IPS-20b (cell line): ENCODE results near the gene FHIT.

Source experiments
- H3K27ac ChIP-seq: one replicate; pipeline ENCODE4 v1.5.1; 2013; ENCODE audit warnings: low read length
- H3K27me3 ChIP-seq: 2 replicates; pipeline ENCODE4 v1.6.1; 2013; ENCODE audit warnings: mild to moderate bottlenecking, low read length, inconsistent platforms; ENCODE audit not compliant: insufficient read depth
- H3K36me3 ChIP-seq: 2 replicates; pipeline ENCODE4 v1.6.1; 2013; ENCODE audit warnings: low read depth, mild to moderate bottlenecking, inconsistent platforms, low read length, moderate library complexity; ENCODE audit not compliant: insufficient read depth
- H3K4me1 ChIP-seq: 2 replicates; pipeline ENCODE4 v1.6.1; 2013; ENCODE audit warnings: mild to moderate bottlenecking, control low read depth, inconsistent platforms, low read length, moderate library complexity; ENCODE audit not compliant: insufficient read depth
- H3K4me3 ChIP-seq: 2 replicates; pipeline ENCODE4 v1.5.1; 2013; ENCODE audit warnings: mild to moderate bottlenecking, low read length, inconsistent platforms
- H3K9ac ChIP-seq: 2 replicates; pipeline ENCODE4 v1.6.1; 2013; ENCODE audit warnings: low read depth, mild to moderate bottlenecking, inconsistent platforms, low read length, moderate library complexity
- H3K9me3 ChIP-seq: 2 replicates; pipeline ENCODE4 v1.6.1; 2013; ENCODE audit warnings: mild to moderate bottlenecking, low read depth, low read length, inconsistent platforms; ENCODE audit not compliant: insufficient read depth

FHIT gene

DNA sequence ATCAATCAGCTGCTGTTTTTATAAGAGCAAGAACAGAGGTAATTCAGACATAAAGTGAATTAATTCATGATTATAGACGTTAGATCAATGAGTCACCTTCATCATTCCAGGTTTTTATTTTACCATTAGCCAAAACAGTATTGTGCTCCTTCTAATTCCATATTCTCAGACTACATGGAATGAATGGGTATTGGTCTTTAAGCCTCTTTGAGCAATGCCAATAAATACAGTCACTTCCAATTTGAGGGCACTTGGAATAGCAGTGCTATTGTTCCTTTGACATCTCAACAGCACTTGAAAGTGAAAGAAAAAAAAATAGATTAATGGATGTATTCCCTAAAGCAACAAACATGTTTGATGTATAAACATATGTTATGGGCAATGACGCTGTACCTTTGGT is 1370.5 kb downstream of the FHIT start:
- H3K27me3 ChIP-seq = no peaks in the 10 kb centered on the region
- no peak overlapping the region for H3K27ac ChIP-seq
- H3K9me3 ChIP-seq = no peaks in the 10 kb centered on the region
- H3K9ac ChIP-seq = no peak overlapping the region
- H3K4me3 ChIP-seq = no peak overlapping the region
- no peaks in the 10 kb centered on the region for H3K4me1 ChIP-seq
- no peaks in the 10 kb centered on the region for H3K36me3 ChIP-seq

DNA sequence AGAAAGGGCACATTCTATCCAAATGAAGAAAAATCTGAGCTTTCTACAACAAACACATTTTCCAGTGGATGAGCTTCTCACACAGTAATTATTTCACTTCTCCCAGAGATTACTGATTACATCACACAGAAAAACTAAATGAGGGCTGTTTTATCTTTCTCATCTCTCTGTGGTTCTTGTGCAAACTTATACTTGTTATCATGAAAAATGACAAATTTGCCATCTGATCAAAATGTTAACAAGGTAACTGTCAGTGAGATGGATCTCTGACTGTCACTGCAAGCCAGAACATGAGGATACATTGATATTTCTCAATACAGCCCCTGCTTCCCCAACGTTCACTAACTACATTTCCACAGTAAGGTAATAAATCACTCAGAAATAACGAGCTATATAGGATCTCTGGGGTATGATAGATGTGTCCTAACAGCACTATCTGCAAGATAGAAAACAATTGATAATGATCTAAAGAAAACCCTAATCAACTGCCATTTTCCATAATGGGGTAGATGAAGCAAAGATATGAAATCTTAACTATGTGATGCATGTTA is 1372.1 kb downstream of the FHIT start:
- Histone ChIP-seq H3K4me1 (no peaks in the 10 kb centered on the region), H3K27me3 (no peaks in the 10 kb centered on the region), H3K36me3 (no peaks in the 10 kb centered on the region), H3K9me3 (no peaks in the 10 kb centered on the region), H3K27ac (no peak overlapping the region), H3K9ac (no peak overlapping the region), H3K4me3 (no peak overlapping the region)

DNA sequence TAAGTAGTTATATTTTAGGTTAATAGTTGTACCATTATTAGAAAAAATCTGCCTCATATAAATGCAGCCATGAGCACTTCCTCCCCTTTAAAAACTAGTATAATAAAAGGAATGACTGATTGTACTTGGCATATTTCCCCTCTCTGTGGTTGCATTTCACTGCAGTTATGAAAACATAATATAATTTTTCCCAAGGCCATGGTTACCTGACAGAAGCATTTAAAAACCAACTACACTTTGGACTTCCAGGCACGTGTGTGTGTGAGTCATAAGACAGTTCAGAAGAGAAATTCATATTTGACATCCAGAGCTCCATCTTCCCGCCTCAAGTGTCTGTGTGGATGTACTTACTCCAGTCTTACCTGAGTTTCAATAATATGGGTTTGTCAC is 1373.2 kb downstream of the FHIT start:
- H3K4me3 ChIP-seq = no peak overlapping the region
- H3K36me3 ChIP-seq = no peaks in the 10 kb centered on the region
- H3K9me3 ChIP-seq = no peaks in the 10 kb centered on the region
- no peaks in the 10 kb centered on the region for H3K27me3 ChIP-seq
- H3K4me1 ChIP-seq = no peaks in the 10 kb centered on the region
- no peak overlapping the region for H3K27ac ChIP-seq
- H3K9ac ChIP-seq = no peak overlapping the region

DNA sequence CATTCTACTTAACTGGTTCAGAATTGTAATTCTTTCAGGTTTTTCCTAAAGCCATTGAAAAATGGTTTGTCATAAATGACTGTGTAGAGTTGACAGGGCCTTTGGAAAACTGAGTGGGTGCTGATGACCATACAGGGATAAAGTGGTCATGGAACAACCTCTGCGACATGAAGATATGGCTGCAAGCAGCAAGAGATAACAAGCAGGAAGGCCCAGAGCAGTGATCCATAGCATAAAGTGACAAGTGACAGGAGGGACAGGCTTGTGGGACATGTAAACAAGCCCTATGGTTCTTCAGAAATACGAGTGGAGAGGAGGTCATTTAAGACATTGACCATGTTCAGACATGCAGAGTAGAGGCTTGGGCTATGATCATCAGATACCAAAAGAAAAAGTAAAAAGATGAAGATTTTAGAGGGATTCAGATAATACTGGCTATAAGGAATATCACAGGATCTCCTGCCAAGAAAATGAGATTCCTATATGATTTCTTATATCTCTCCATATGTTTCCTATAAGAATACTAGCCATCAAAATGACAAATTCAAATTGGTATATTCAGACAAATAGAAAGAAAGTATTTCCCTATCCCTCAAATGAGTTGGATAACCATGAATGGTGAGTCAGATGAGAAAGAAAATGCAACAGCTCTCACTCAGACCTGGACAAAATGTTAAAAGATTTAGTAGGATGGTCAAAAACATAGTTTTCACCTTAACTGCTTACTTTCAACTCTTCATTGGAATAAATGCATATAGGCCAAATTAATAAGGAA is 1373.8 kb downstream of the FHIT start:
- H3K9ac ChIP-seq = no peak overlapping the region
- H3K4me1 ChIP-seq = no peaks in the 10 kb centered on the region
- no peaks in the 10 kb centered on the region for H3K27me3 ChIP-seq
- H3K27ac ChIP-seq = no peak overlapping the region
- H3K4me3 ChIP-seq = no peak overlapping the region
- no peaks in the 10 kb centered on the region for H3K36me3 ChIP-seq
- H3K9me3 ChIP-seq = no peaks in the 10 kb centered on the region

- H3K27me3 ChIP-seq = no peaks in the 10 kb centered on the region
- H3K9ac ChIP-seq = no peak overlapping the region
- H3K27ac ChIP-seq = no peak overlapping the region
Observed at GRCh38 chr3:59876533-59877062, 1374.7 kb downstream of the FHIT start.

GRCh38 chr3:59873576-59874230 is 1377.5 kb downstream of the FHIT start:
- Histone ChIP-seq H3K27ac (no peak overlapping the region), H3K9me3 (no peaks in the 10 kb centered on the region), H3K4me3 (no peak overlapping the region), H3K36me3 (no peaks in the 10 kb centered on the region), H3K4me1 (no peaks in the 10 kb centered on the region), H3K9ac (no peak overlapping the region), H3K27me3 (no peaks in the 10 kb centered on the region)

More at GRCh38 chr3:59876533-59877062, 1374.7 kb downstream of the FHIT start:
- Histone ChIP-seq H3K9me3 (no peaks in the 10 kb centered on the region), H3K4me1 (no peaks in the 10 kb centered on the region), H3K4me3 (no peak overlapping the region), H3K36me3 (no peaks in the 10 kb centered on the region)

GRCh38 chr3:59872128-59872527 is 1379.1 kb downstream of the FHIT start:
- no peaks in the 10 kb centered on the region for H3K4me1 ChIP-seq
- no peaks in the 10 kb centered on the region for H3K27me3 ChIP-seq
- H3K4me3 ChIP-seq = no peak overlapping the region
- no peak overlapping the region for H3K9ac ChIP-seq
- H3K36me3 ChIP-seq = no peaks in the 10 kb centered on the region
- no peaks in the 10 kb centered on the region for H3K9me3 ChIP-seq
- no peak overlapping the region for H3K27ac ChIP-seq

DNA sequence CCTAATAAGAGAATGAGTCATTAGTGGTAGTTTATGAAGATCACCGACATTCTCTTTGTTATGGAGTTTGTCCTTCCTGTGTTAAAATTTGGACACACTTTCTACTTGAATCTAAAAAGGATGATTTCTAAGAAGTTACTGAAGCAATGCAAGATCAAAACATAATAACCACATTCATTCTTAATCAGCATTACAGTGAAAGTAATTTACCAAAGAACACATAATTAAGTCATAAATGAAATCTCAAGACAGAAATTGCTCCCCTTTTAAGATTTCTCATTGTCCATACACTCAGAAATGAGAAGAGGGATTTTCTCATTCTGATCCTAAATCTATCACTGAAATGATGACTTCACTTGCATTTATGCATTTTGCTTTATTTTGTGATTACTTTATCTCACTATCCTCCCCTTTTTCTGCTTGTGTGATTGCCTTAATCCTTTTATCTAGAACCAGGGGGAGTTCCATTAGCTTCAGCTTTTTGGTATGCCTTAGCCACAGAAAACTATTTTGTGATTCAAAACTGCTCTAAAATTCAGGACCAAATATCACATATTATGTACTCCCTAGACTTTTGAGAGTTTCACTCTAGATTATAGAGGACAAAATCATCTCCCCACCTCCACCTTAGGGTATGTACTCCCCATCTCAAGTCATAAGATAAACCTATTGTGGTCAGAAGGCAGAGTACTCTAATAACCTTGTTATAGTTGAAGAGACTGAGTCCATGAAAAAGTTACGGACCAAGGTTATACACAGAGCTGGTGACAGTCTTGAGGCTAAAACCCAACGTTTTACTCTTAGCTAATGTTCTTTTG is 1383.9 kb downstream of the FHIT start:
- Histone ChIP-seq H3K9me3 (no peaks in the 10 kb centered on the region), H3K27ac (no peak overlapping the region), H3K9ac (no peak overlapping the region), H3K4me1 (no peaks in the 10 kb centered on the region), H3K36me3 (no peaks in the 10 kb centered on the region), H3K27me3 (no peaks in the 10 kb centered on the region), H3K4me3 (no peak overlapping the region)

- Histone ChIP-seq H3K9me3 (no peaks in the 10 kb centered on the region), H3K27ac (no peak overlapping the region), H3K4me1 (no peaks in the 10 kb centered on the region), H3K9ac (no peak overlapping the region), H3K27me3 (no peaks in the 10 kb centered on the region), H3K4me3 (no peak overlapping the region), H3K36me3 (no peaks in the 10 kb centered on the region)
Observed at GRCh38 chr3:59866076-59866475, 1385.2 kb downstream of the FHIT start.

DNA sequence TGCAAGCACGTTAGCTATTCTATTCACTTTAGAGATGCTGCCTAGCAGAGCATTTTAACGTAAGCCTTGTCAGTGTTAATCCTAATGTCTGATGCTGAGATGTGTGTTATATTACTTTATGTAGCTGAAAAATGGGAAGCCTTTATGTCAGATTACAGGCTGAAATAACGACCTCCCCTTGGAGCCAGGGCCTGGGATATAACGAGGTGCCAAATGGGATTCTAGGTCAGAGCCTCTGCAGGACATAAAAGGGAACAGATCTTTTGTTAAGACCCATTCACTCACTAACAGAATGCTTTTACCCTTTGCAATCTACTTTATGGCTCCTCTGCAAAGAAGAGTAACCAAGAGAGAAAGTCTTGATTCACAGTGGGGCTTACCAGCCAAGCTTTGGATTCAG is 1385.9 kb downstream of the FHIT start:
- Histone ChIP-seq H3K4me3 (no peak overlapping the region), H3K4me1 (no peaks in the 10 kb centered on the region), H3K9ac (no peak overlapping the region), H3K27ac (no peak overlapping the region), H3K27me3 (no peaks in the 10 kb centered on the region), H3K9me3 (no peaks in the 10 kb centered on the region), H3K36me3 (no peaks in the 10 kb centered on the region)

DNA sequence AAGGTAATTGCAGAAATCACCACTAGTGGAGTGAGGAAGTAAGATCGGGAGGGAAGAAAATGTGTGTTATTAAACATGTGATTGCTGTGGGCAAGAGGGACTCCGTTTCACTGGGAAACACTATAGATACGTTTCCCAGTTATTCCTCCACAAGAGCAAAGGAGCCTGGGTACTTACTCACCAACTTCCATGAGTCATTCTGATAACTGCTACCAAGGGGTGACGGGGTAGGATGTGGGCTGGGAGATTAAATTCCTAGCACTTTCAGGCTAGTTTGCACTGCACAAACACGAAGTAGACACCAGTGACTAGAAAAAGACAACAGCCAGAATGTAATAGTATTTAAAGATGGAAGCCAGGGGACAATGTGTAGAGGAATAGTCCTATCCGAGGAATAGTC is 1388.6 kb downstream of the FHIT start:
- Histone ChIP-seq H3K36me3 (no peaks in the 10 kb centered on the region), H3K9ac (no peak overlapping the region), H3K4me1 (no peaks in the 10 kb centered on the region), H3K9me3 (no peaks in the 10 kb centered on the region), H3K27me3 (no peaks in the 10 kb centered on the region), H3K27ac (no peak overlapping the region), H3K4me3 (no peak overlapping the region)
